Subcutaneous abdominal adipose tissue (tissue), 5 donors: ENCODE results near the gene ADAMTS2.

Experiments
- H3K27ac ChIP-seq: one replicate; pipeline ENCODE4 v1.7.0; 2013; ENCODE audit warnings: low read depth, mild to moderate bottlenecking, inconsistent platforms, low read length, moderate library complexity
- H3K27me3 ChIP-seq, 5 donors: one replicate each; pipeline ENCODE4 v1.7.0; 2013; ENCODE audit warnings: low read length in 5 of 5, inconsistent platforms in 1 of 5; ENCODE audit not compliant: control insufficient read depth in 5 of 5, insufficient read depth in 4 of 5
- H3K36me3 ChIP-seq, 5 donors: one replicate each; pipeline ENCODE4 v1.7.0; 2013; ENCODE audit warnings: low read length in 5 of 5; ENCODE audit not compliant: control insufficient read depth in 5 of 5, insufficient read depth in 5 of 5
- H3K4me1 ChIP-seq, 5 donors: one replicate each; pipeline ENCODE4 v1.7.0; 2013; ENCODE audit warnings: low read length in 5 of 5, mild to moderate bottlenecking in 3 of 5, moderate library complexity in 1 of 5; ENCODE audit not compliant: control insufficient read depth in 5 of 5, insufficient read depth in 5 of 5
- H3K4me3 ChIP-seq, 5 donors: one replicate each; pipeline ENCODE4 v1.7.0; 2013; ENCODE audit warnings: low read length in 5 of 5, low read depth in 1 of 5
- H3K9ac ChIP-seq, 5 donors: one replicate each; pipeline ENCODE4 v1.7.0; 2013; ENCODE audit warnings: low read length in 5 of 5, mild to moderate bottlenecking in 4 of 5, moderate library complexity in 3 of 5
- H3K9me3 ChIP-seq, 5 donors: one replicate each; pipeline ENCODE4 v1.7.0; 2013; ENCODE audit warnings: low read length in 5 of 5; ENCODE audit not compliant: control insufficient read depth in 5 of 5
- donor health status: healthy.
- donor health status: healthy.
- donor health status: healthy.
- donor health status: healthy.
- donor health status: healthy.

The ADAMTS2 gene

GRCh38 chr5:179147991-179148702 lies 197.1 kb downstream of the ADAMTS2 start:
- Histone ChIP-seq H3K9me3 (no peaks in the 10 kb centered on the region), H3K27me3 (no peaks in the 10 kb centered on the region), H3K4me3 (no peak overlapping the region), H3K27ac (no peak overlapping the region), H3K4me1 (peaks cover 0 to 5% (median 0%) of the 10 kb centered on the region in 5 donors), H3K9ac (no peak overlapping the region), H3K36me3 (peaks cover 0 to 50% (median 38%) of the 10 kb centered on the region in 5 donors)

GRCh38 chr5:179146277-179146676 lies 199.0 kb downstream of the ADAMTS2 start:
- H3K4me3 ChIP-seq, result no peak overlapping the region
- H3K4me1 ChIP-seq, result peaks cover 0 to 5% (median 4%) of the 10 kb centered on the region in 5 donors
- no peaks in the 10 kb centered on the region for H3K27me3 ChIP-seq
- H3K27ac ChIP-seq, result no peak overlapping the region
- H3K9ac ChIP-seq, result no peak overlapping the region
- peaks cover 0 to 31% (median 22%) of the 10 kb centered on the region in 5 donors for H3K36me3 ChIP-seq
- no peaks in the 10 kb centered on the region for H3K9me3 ChIP-seq

GRCh38 chr5:179143446-179143845 lies 201.8 kb downstream of the ADAMTS2 start:
- peaks cover 0 to 11% (median 2%) of the 10 kb centered on the region in 5 donors for H3K36me3 ChIP-seq
- no peak overlapping the region for H3K27ac ChIP-seq
- H3K9me3 ChIP-seq, result no peaks in the 10 kb centered on the region
- H3K27me3 ChIP-seq, result no peaks in the 10 kb centered on the region
- H3K4me1 ChIP-seq, result peaks cover 0 to 10% (median 6%) of the 10 kb centered on the region in 5 donors
- no peak overlapping the region for H3K4me3 ChIP-seq
- no peak overlapping the region for H3K9ac ChIP-seq

- Histone ChIP-seq H3K27ac (no peak overlapping the region), H3K9ac (no peak overlapping the region), H3K4me1 (peaks cover 0 to 19% (median 10%) of the 10 kb centered on the region in 5 donors), H3K4me3 (no peak overlapping the region), H3K36me3 (peaks cover 0 to 6% (median 0%) of the 10 kb centered on the region in 5 donors), H3K27me3 (no peaks in the 10 kb centered on the region), H3K9me3 (no peaks in the 10 kb centered on the region)
These were observed 202.6 kb downstream of the ADAMTS2 start for GRCh38 chr5:179142434-179143198.

GRCh38 chr5:179141867-179142266 lies 203.4 kb downstream of the ADAMTS2 start:
- Histone ChIP-seq H3K4me1 (peaks cover 0 to 26% (median 15%) of the 10 kb centered on the region in 5 donors), H3K9me3 (no peaks in the 10 kb centered on the region), H3K27ac (no peak overlapping the region), H3K36me3 (peaks cover 0 to 6% (median 0%) of the 10 kb centered on the region in 5 donors), H3K4me3 (no peak overlapping the region), H3K27me3 (no peaks in the 10 kb centered on the region), H3K9ac (no peak overlapping the region)

- H3K9ac ChIP-seq, result no peak overlapping the region
- H3K27ac ChIP-seq, result no peak overlapping the region
- H3K9me3 ChIP-seq, result no peaks in the 10 kb centered on the region
- H3K27me3 ChIP-seq, result no peaks in the 10 kb centered on the region
- no peak overlapping the region for H3K4me3 ChIP-seq
- H3K4me1 ChIP-seq, result peaks cover 0 to 27% (median 15%) of the 10 kb centered on the region in 5 donors
- peaks cover 0 to 14% (median 8%) of the 10 kb centered on the region in 5 donors for H3K36me3 ChIP-seq
These were observed 205.0 kb downstream of the ADAMTS2 start for GRCh38 chr5:179140293-179140692.

GRCh38 chr5:179139936-179140235 lies 205.4 kb downstream of the ADAMTS2 start:
- H3K9me3 ChIP-seq, result no peaks in the 10 kb centered on the region
- H3K36me3 ChIP-seq, result peaks cover 0 to 15% (median 8%) of the 10 kb centered on the region in 5 donors

GRCh38 chr5:179139111-179139935 lies 205.9 kb downstream of the ADAMTS2 start:
- H3K27me3 ChIP-seq, result no peaks in the 10 kb centered on the region
- H3K27ac ChIP-seq, result no peak overlapping the region
- no peak overlapping the region for H3K9ac ChIP-seq
- H3K4me1 ChIP-seq, result peaks cover 0 to 27% (median 15%) of the 10 kb centered on the region in 5 donors
- H3K4me3 ChIP-seq, result no peak overlapping the region
- peaks cover 0 to 16% (median 8%) of the 10 kb centered on the region in 5 donors for H3K36me3 ChIP-seq
- no peaks in the 10 kb centered on the region for H3K9me3 ChIP-seq

More at GRCh38 chr5:179139936-179140235, 205.4 kb downstream of the ADAMTS2 start:
- Histone ChIP-seq H3K27ac (no peak overlapping the region), H3K4me3 (no peak overlapping the region), H3K4me1 (peaks cover 0 to 27% (median 15%) of the 10 kb centered on the region in 5 donors), H3K9ac (no peak overlapping the region), H3K27me3 (no peaks in the 10 kb centered on the region)

GRCh38 chr5:179138568-179138925 lies 206.7 kb downstream of the ADAMTS2 start:
- Histone ChIP-seq H3K27me3 (no peaks in the 10 kb centered on the region), H3K27ac (no peak overlapping the region), H3K4me3 (no peak overlapping the region), H3K9me3 (no peaks in the 10 kb centered on the region), H3K36me3 (peaks cover 0 to 21% (median 10%) of the 10 kb centered on the region in 5 donors), H3K9ac (no peak overlapping the region), H3K4me1 (peaks cover 0 to 26% (median 15%) of the 10 kb centered on the region in 5 donors)
